HG02943 (cell line): ENCODE results near the gene PRDX2.
A peak's percentile ranks its signal among the peaks of the same experiment; 100 is the strongest.

ENCODE experiments used
- ATAC-seq: cut with Tn5 transposase; IDR thresholded peaks from one replicate; pipeline ENCODE4 v1.9.1; 2021; ENCODE audit warnings: mild to moderate bottlenecking, low read depth, moderate library complexity; ENCODE audit not compliant: unreplicated experiment

Gene PRDX2

GRCh38 chr19:12793290-12794195, 8.1 kb downstream of the PRDX2 start:
- ATAC-seq: no peak

GRCh38 chr19:12792853-12793289, 8.7 kb downstream of the PRDX2 start:
- no peak for ATAC-seq

GRCh38 chr19:12792051-12792852, 9.3 kb downstream of the PRDX2 start:
- ATAC-seq: no peak

- ATAC-seq: no peak
Measured at GRCh38 chr19:12791345-12792050, 10.1 kb downstream of the PRDX2 start, which contains the start of gene JUNB. TSS of gene JUNB (plus strand) at chr19:12791486. CDS start at chr19:12791772, 286 bp downstream.

- ATAC-seq: no peak
Measured at GRCh38 chr19:12790628-12791344, 10.8 kb downstream of the PRDX2 start.

GRCh38 chr19:12789904-12790619, 11.5 kb downstream of the PRDX2 start:
- ATAC-seq: peak; percentile 32

DNA sequence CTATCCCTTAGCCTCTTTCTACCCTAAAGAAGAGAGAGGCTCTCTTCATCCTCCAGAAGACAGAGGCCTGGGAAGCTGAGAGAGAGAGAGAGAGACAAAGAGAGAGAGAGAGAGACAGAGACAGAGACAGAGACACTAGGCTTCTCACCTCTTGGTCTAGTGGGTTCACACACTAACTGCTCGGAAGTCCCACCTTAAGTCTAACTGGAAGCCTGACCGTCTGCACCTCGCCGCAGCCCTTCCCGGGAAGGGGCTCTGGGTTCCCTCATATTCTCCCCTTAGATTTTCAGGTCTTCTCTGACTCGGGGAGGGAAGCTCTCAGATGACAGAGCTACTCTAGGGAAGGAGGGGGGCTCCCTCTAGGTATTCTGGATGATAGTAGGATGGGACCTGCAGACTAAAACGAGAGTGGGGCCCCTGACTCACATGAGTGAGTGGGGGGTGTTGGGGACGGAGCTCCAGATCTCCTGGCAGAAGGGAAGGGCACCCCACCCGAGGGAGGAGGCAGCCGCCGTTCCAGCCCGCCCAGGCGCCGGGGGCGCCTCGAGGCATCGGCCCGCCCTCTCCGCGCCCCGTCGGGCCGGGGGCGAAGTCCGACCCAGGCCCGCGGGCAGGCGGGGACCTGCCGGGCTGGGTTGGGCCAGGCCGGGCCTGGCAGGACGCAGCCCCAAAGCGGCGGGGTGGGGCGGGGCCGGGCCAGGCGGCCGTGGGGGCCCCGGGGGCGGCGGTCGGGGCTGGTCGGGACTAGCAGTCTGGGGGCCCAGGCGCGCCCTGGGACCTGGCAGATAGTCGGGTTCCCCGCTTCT, 12.3 kb downstream of the PRDX2 start:
- ATAC-seq: peak; percentile 0

DNA sequence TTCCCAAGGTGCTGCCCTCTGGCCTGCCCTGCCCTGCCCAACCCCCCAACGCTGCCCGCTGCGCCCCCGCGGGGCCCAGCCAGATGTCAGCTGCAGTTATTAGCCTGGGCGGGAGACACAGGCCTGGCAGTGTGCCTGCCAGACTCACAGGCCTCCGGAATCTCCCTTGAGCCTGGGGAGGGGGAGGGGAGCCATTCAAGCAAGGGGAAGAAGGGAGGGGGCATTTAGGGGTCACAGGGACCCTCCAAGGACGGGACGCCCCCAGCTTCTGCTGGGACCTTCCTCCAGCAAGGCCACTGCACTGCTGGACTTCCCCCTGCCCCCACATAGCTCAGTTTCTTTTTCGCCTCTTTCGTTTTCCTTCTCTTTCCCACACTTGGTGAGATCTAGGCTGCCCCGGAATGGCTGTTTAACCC, 12.9 kb downstream of the PRDX2 start:
- no peak for ATAC-seq

DNA sequence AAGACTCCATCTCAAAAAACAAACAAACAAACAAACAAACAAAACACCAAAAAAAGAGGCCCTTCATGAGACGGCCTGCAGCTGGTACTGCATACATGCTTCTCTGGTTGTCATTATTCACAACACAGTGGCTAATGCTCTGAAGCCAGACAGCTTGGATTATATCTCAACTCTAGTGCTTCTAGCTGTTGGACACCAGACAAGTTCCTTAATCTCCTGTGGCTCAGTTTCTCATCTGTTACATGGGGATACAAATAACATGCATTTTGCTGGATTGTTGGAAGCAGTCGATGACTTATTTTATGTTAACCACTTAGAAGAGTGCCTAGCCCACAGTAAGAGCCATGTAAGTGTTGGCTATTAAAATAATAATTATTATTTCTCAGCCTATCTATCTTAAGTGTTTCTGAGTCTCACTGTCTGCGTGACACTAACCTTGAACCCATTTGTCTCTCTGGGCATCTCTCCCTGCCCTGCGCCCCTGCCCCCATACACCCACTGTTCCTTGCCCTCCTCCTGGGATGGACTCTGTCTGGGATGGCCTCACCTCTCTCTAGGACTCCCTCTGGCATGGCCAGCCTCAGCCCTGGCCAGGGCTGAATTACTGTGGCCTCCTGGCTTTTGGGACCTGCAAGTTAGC, 13.4 kb downstream of the PRDX2 start:
- ATAC-seq: no peak

GRCh38 chr19:12787458-12787857, 14.1 kb downstream of the PRDX2 start:
- ATAC-seq: no peak

- no peak for ATAC-seq
Measured at GRCh38 chr19:12786952-12787351, 14.6 kb downstream of the PRDX2 start.

DNA sequence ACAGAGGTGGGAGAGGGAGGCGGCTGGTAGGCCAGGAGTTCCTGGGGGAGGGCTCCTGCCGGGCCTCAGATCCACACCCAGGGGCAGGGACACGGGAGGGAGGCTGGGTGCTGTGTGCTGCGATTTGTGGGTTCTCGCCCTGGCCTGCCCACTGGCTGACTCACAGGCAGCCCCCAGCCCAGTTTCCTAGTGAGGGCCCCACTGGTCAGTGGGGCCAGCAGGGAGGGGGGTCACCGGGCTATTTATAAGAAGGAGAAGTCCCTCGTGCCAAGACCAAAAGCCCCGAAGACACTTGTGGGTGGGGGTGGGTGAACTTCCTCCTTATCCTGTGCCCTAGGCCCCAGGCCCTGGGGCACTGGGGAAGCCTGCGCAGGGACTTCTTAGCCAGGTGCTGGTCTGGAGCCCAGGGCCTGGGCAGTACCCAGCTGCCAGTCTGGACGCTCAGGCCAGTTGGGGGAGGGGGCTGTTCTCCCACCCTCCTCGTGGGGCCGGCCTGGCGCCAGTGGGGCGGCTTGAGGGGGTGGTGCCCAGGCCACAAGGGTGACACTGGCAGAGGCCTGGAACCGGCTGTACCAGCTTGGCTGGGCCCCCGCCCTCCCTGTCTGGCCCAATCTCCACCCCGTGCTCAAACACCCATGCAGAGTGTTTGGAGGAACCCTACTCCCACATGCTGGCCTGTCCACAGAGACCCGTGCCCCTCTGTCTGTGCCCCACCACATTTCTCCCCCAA, 15.3 kb downstream of the PRDX2 start:
- no peak for ATAC-seq

DNA sequence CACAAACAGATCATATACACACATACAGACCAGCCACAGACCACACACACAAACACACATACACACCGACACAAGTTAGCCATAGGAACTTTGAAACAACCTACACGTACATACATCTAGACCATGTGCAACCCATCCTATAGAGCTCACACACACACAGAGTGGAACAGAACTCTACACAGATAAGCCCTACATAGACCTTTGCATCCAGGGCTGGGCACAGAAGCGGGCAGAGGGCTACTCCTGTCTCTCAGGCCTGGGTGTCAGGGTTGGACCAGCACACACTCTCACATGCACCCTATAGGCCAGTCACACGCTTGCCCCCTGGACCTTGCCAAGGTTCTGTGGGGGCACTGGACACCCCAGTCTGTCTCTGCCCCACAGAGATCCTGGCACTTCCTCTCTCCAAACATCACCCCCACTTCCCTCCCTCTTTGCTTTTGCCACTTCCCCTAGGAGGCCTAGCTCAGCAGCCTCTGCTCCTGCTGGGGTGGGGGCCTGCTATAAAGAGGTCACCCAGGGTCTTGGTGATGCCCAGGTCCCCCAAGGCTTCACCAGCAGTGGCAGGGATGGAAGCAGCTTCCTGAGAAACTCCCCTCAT, 16.1 kb downstream of the PRDX2 start:
- no peak for ATAC-seq

- ATAC-seq: no peak
Measured at GRCh38 chr19:12784871-12785430, 16.6 kb downstream of the PRDX2 start.

DNA sequence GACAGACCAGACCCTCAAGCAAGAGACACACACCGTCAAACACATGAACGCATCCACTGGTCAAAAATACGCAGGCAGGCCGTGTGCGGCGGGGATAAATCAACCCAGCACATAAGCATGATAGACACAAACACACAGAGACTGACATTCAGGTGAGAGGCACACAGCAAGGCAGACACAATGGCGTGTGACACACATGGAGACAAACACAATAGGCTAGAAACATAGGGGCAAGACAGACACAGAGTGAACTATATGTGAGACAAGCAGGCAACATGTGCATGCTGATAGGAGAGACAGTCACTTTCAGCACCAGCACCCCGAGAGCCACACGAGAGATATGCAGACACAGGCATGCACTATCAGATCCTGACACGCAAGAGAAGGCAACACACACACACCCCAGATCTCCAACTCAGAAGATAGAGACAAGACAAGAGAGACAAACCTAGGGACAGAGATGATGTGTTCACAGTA, 17.2 kb downstream of the PRDX2 start:
- no peak for ATAC-seq

DNA sequence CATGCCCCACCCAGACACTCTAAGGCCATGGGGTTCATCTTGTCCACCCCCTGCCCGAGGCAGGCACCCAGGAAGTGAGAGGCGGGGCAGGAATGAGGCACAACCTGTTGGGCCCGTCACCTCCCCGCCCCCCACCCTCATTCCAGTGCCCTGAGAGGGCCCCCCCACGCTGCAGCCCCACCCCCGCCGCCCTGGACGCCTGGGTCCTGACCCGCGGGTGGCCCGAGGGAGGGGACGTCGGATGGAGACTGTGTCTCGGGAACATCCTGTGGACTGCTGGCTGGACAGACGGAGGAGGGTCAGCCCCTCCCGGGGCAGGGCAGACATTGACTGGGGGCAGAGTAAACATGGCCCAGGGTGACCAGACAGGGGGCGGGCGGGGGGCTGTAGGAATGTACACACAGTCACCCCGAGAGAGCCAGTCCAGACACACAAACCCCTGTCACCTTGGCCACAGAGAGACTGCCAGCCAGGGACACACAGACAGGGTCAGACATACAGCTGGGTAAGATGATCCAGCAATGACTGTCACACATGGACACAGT, 17.7 kb downstream of the PRDX2 start:
- no peak for ATAC-seq
